H1 (cell line): ENCODE results near the gene AQP7. TPM values are rescaled to one million over a fixed set of nuclear protein-coding genes. Genes with fewer than 3 reads are reported as not detected.

ENCODE experiments used
- BACH1 ChIP-seq: IDR thresholded peaks from 2 replicates; pipeline ENCODE4 v1.6.1; 2012; ENCODE audit warnings: low read length, improper control_type of control experiment
- BCL11A ChIP-seq, 2 experiments: IDR thresholded peaks; one replicate each; pipeline ENCODE4 v1.6.1; 2011; ENCODE audit warnings: low read depth in 2 of 2, low read length in 2 of 2, mild to moderate bottlenecking in 2 of 2
- CBX8 ChIP-seq: fragments of 300-800, 300-1000 bp; sonication (generic); IDR thresholded peaks from 2 replicates; pipeline ENCODE4 v1.7.1; 2016; ENCODE audit warnings: low read depth, low read length, borderline replicate concordance
- CHD7 ChIP-seq: fragments of 300-600 bp; sonication (generic); IDR thresholded peaks from 2 replicates; pipeline ENCODE4 v1.7.1; 2012; ENCODE audit warnings: low read length, moderate library complexity, mild to moderate bottlenecking, inconsistent platforms; ENCODE audit not compliant: insufficient replicate concordance
- RBBP5 ChIP-seq: IDR thresholded peaks from 2 replicates; pipeline ENCODE4 v1.7.1; 2012; ENCODE audit warnings: low read depth, mild to moderate bottlenecking, inconsistent platforms, low read length, moderate library complexity, borderline replicate concordance
- SIX5 ChIP-seq: IDR thresholded peaks from 2 replicates; pipeline ENCODE4 v1.6.1; 2011; ENCODE audit warnings: mild to moderate bottlenecking, low read depth, low read length
- SP2 ChIP-seq: IDR thresholded peaks from 2 replicates; pipeline ENCODE4 v1.6.1; 2012; ENCODE audit warnings: mild to moderate bottlenecking, low read length, inconsistent platforms
- SRF ChIP-seq: IDR thresholded peaks from 2 replicates; pipeline ENCODE4 v1.6.1; 2011; ENCODE audit warnings: mild to moderate bottlenecking, low read depth, low read length, moderate library complexity
- TAF1 ChIP-seq: IDR thresholded peaks from 2 replicates; pipeline ENCODE4 v1.6.1; 2011; ENCODE audit warnings: mild to moderate bottlenecking, low read depth, low read length
- polyA plus RNA-seq, 7 experiments: library from polyadenylated mRNA; depleted of rRNA in 3 of 7; stranded (reverse) in 5 of 7; unstranded in 2 of 7; fragments of >200 nt in 5 of 7; fragments of 200-250 nt in 2 of 7; gene quantifications; 1 replicate in 5 of 7; 2 replicates in 1 of 7; 4 replicates in 1 of 7; pipeline versions ENCODE4 v1.2.1 to v1.2.3, GENCODE V29; 2011 to 2013; ENCODE audit warnings: missing spikeins in 2 of 7, mixed read lengths in 2 of 7
- total RNA-seq: library from RNA; stranded (reverse); fragmentation: NEBNext Ultra II Directional; extraction: Animal tissue kit (Norgen Biotek cat#: 25700); gene quantifications from 2 replicates; pipeline ENCODE4 v1.2.1, GENCODE V29; 2021

AQP7 gene
- total and polyA plus RNA-seq, 2 of the 8 experiments (the other 6 are each of a cell fraction or from before 2014, with no cell fraction given) = not detected

GRCh38 chr9:33434317-33435105, 32.1 kb upstream of the AQP7 start (continued):
- no peak for TF ChIP-seq CHD7
- no peak for TF ChIP-seq SIX5
- no peak for TF ChIP-seq CBX8
- no peak for TF ChIP-seq SP2
- TF ChIP-seq BCL11A (IDR thresholded peaks at IDR 0.05; ENCODE audit: low read depth in 2 of 2, low read length in 2 of 2) = no peak
- no peak for TF ChIP-seq SRF
- TF ChIP-seq BACH1 = no peak
- no peak for TF ChIP-seq RBBP5
- TF ChIP-seq TAF1 = no peak
